HEK293 (cell line): ENCODE measurements around the gene BLVRA.

ENCODE experiments used
- CTCF ChIA-PET: fragments of 350-600 bp; formaldehyde crosslinking; extraction: SDS; loops from one replicate; lab custom pipeline; 2021; ENCODE audit warnings: antibody characterized with exemption; lab: Yijun Ruan, JAX
- POLR2A ChIA-PET: fragments of 300-600 bp; formaldehyde crosslinking; extraction: SDS; loops from one replicate; lab custom pipeline; 2020; ENCODE audit warnings: antibody characterized with exemption, inconsistent platforms; lab: Yijun Ruan, JAX
- H3K27ac ChIP-seq: fragments of 200-500 bp; sonication (Bioruptor generic); 2 replicates; pipeline ENCODE4 v1.5.1; 2014; ENCODE audit warnings: low read depth, low read length, control low read depth, inconsistent platforms; ENCODE audit errors: extremely low read depth
- H3K36me3 ChIP-seq, 2 experiments: fragments of 200-500 bp in 1 of 2; sonication (Bioruptor generic) in 1 of 2; 1 replicate in 1 of 2; 2 replicates in 1 of 2; pipeline ENCODE4 v1.5.1; 2014 to 2017; ENCODE audit warnings: inconsistent platforms in 2 of 2, low read length in 2 of 2; ENCODE audit not compliant: control insufficient read depth in 2 of 2, insufficient read depth in 1 of 2
- H3K4me1 ChIP-seq: fragments of 200-500 bp; sonication (Bioruptor generic); 2 replicates; pipeline ENCODE4 v1.5.1; 2014; ENCODE audit warnings: mild to moderate bottlenecking, low read length, inconsistent platforms; ENCODE audit not compliant: control insufficient read depth, insufficient read depth
- H3K4me3 ChIP-seq: 2 replicates; pipeline ENCODE4 v1.5.1; 2011; ENCODE audit warnings: low read depth, mild to moderate bottlenecking, control low read depth, low read length, moderate library complexity
- H3K9me3 ChIP-seq: fragments of 200-500 bp; sonication (Bioruptor generic); 2 replicates; pipeline ENCODE4 v1.5.1; 2014; ENCODE audit warnings: low read depth, low read length, inconsistent platforms; ENCODE audit not compliant: control insufficient read depth, insufficient read depth
- GLI4 ChIP-seq: fragments of 450-650 bp; formaldehyde crosslinking; IDR thresholded peaks from 2 replicates; pipeline ENCODE4 v1.5.1; 2016; ENCODE audit warnings: missing biosample characterization, missing genetic modification characterization
- GLIS1 ChIP-seq: fragments of 450-650 bp; formaldehyde crosslinking; IDR thresholded peaks from 2 replicates; pipeline ENCODE4 v1.5.1; 2016; ENCODE audit warnings: missing biosample characterization, missing genetic modification characterization
- KLF7 ChIP-seq: fragments of 450-650 bp; formaldehyde crosslinking; IDR thresholded peaks from 2 replicates; pipeline ENCODE4 v1.5.1; 2016; ENCODE audit warnings: missing biosample characterization, missing genetic modification characterization, borderline replicate concordance
- MEIS1 ChIP-seq: sonication (generic); formaldehyde crosslinking; IDR thresholded peaks from 2 replicates; pipeline ENCODE4 v1.8.1; 2022; ENCODE audit warnings: missing genetic modification reagents, mild to moderate bottlenecking, borderline replicate concordance
- OVOL3 ChIP-seq: fragments of 450-650 bp; formaldehyde crosslinking; IDR thresholded peaks from 2 replicates; pipeline ENCODE4 v1.5.1; 2016; ENCODE audit warnings: missing biosample characterization, missing genetic modification characterization
- ZBTB17 ChIP-seq: fragments of 450-650 bp; formaldehyde crosslinking; IDR thresholded peaks from 2 replicates; pipeline ENCODE4 v1.5.1; 2016; ENCODE audit warnings: missing biosample characterization, missing genetic modification characterization
- ZEB2 ChIP-seq: fragments of 450-650 bp; formaldehyde crosslinking; IDR thresholded peaks from 2 replicates; pipeline ENCODE4 v1.5.1; 2016; ENCODE audit warnings: missing biosample characterization, missing genetic modification characterization
- ZNF140 ChIP-seq: fragments of 450-650 bp; formaldehyde crosslinking; IDR thresholded peaks from 2 replicates; pipeline ENCODE4 v1.5.1; 2016; ENCODE audit warnings: missing biosample characterization, missing genetic modification characterization
- ZNF155 ChIP-seq: fragments of 450-650 bp; formaldehyde crosslinking; IDR thresholded peaks from 2 replicates; pipeline ENCODE4 v1.5.1; 2016; ENCODE audit warnings: missing biosample characterization, missing genetic modification characterization
- ZNF2 ChIP-seq: fragments of 450-650 bp; formaldehyde crosslinking; IDR thresholded peaks from 2 replicates; pipeline ENCODE4 v1.5.1; 2016; ENCODE audit warnings: missing biosample characterization, missing genetic modification characterization
- ZNF521 ChIP-seq: fragments of 450-650 bp; formaldehyde crosslinking; IDR thresholded peaks from 2 replicates; pipeline ENCODE4 v1.5.1; 2017; ENCODE audit warnings: missing biosample characterization, mild to moderate bottlenecking, missing genetic modification characterization
- ZNF548 ChIP-seq: fragments of 450-650 bp; formaldehyde crosslinking; IDR thresholded peaks from 2 replicates; pipeline ENCODE4 v1.5.1; 2016; ENCODE audit warnings: missing biosample characterization, missing genetic modification characterization
- ZNF560 ChIP-seq: fragments of 450-650 bp; formaldehyde crosslinking; IDR thresholded peaks from 2 replicates; pipeline ENCODE4 v1.5.1; 2017; ENCODE audit warnings: missing biosample characterization, missing genetic modification characterization, borderline replicate concordance
- ZNF660 ChIP-seq: fragments of 450-650 bp; IDR thresholded peaks from 2 replicates; pipeline ENCODE4 v1.5.1; 2018; ENCODE audit warnings: missing biosample characterization, mild to moderate bottlenecking, missing genetic modification characterization
- ZNF701 ChIP-seq: fragments of 450-650 bp; formaldehyde crosslinking; IDR thresholded peaks from 2 replicates; pipeline ENCODE4 v1.5.1; 2016; ENCODE audit warnings: missing biosample characterization, missing genetic modification characterization
- ZNF707 ChIP-seq: fragments of 450-650 bp; formaldehyde crosslinking; IDR thresholded peaks from 2 replicates; pipeline ENCODE4 v1.5.1; 2016; ENCODE audit warnings: missing biosample characterization, missing genetic modification characterization
- ZNF747 ChIP-seq: fragments of 450-650 bp; formaldehyde crosslinking; IDR thresholded peaks from 2 replicates; pipeline ENCODE4 v1.5.1; 2016; ENCODE audit warnings: missing biosample characterization, missing genetic modification characterization
- ZNF776 ChIP-seq: fragments of 450-650 bp; formaldehyde crosslinking; IDR thresholded peaks from 2 replicates; pipeline ENCODE4 v1.5.0; 2017; ENCODE audit warnings: missing biosample characterization, missing genetic modification characterization, borderline replicate concordance
- ZNF843 ChIP-seq: fragments of 450-650 bp; formaldehyde crosslinking; IDR thresholded peaks from 2 replicates; pipeline ENCODE4 v1.5.1; 2016; ENCODE audit warnings: missing biosample characterization, missing genetic modification characterization
- TF ChIP-seq, protein P1 (sequence below): fragments of 450-650 bp; formaldehyde crosslinking; IDR thresholded peaks from 2 replicates; pipeline ENCODE4 v1.5.1; 2016; ENCODE audit warnings: missing biosample characterization, missing genetic modification characterization, low read depth
- TF ChIP-seq, protein P2 (sequence below): fragments of 450-650 bp; formaldehyde crosslinking; IDR thresholded peaks from 2 replicates; pipeline ENCODE4 v1.5.1; 2016; ENCODE audit warnings: missing biosample characterization, missing genetic modification characterization
- TF ChIP-seq, protein P3 (sequence below): fragments of 450-650 bp; formaldehyde crosslinking; IDR thresholded peaks from 2 replicates; pipeline ENCODE4 v1.5.1; 2016; ENCODE audit warnings: missing biosample characterization, missing genetic modification characterization

BLVRA gene

DNA sequence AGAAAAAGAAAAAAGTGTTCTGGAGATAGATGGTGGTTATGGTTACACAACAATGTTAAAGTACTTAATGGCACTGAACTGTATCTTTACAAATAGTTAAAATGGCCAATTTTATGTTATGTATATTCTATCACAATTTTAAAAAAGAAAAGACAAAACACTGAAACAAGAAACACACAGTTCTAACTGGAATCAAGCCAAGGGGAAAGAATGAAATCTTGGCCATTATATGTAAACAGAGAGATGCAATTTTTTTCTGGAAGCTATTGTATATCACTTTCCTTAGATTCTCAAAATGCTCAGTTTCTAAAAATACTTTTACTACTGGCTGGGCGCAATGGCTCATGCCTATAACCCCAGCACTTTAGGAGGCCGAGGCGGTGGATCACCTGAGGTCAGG lies 33.2 kb upstream of the BLVRA start (continued):
- TF ChIP-seq OVOL3 = no peak
- no peak for TF ChIP-seq ZEB2 (tag by site-specific recombination)

DNA sequence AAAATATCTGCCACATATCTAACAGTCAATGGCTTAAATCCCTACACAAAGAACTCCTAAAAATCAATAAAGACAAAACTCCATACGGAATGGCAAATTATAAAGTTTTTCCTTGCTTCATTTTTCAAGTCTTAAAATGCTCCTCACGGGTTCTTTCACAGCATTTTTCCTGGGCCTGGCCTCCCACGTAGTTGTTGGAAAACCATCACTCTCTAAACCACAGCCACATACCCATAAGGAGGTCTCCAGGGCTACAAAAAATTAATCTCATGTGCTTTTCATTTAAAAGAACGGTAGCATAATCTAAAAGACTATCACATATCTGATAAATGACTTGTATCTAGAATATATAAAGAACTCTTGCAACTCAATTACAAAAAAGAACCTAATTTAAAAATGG lies 32.0 kb upstream of the BLVRA start:
- no peaks in the 10 kb centered on the region for H3K36me3 ChIP-seq
- TF ChIP-seq, protein P1, sequence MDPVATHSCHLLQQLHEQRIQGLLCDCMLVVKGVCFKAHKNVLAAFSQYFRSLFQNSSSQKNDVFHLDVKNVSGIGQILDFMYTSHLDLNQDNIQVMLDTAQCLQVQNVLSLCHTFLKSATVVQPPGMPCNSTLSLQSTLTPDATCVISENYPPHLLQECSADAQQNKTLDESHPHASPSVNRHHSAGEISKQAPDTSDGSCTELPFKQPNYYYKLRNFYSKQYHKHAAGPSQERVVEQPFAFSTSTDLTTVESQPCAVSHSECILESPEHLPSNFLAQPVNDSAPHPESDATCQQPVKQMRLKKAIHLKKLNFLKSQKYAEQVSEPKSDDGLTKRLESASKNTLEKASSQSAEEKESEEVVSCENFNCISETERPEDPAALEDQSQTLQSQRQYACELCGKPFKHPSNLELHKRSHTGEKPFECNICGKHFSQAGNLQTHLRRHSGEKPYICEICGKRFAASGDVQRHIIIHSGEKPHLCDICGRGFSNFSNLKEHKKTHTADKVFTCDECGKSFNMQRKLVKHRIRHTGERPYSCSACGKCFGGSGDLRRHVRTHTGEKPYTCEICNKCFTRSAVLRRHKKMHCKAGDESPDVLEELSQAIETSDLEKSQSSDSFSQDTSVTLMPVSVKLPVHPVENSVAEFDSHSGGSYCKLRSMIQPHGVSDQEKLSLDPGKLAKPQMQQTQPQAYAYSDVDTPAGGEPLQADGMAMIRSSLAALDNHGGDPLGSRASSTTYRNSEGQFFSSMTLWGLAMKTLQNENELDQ (tag by site-specific recombination) = no peak
- TF ChIP-seq ZNF548 (tag by site-specific recombination) (no peak), GLIS1 (tag by site-specific recombination) (peak; percentile 40), ZNF155 (tag by site-specific recombination) (no peak), ZBTB17 (tag by site-specific recombination) (no peak), ZNF707 (tag by site-specific recombination) (no peak), ZNF776 (no peak), KLF7 (no peak)
- H3K27ac ChIP-seq = no peak overlapping the region
- ChIA-PET CTCF (interaction anchor here (0.6 kb wide), 2 partner anchors 10 to 656 kb away, joined by 3 read pairs; no protein-coding TSS in a partner anchor), POLR2A (no interaction called here)
- H3K4me3 ChIP-seq = no peak overlapping the region
- no peaks in the 10 kb centered on the region; the same call in 1 of the 2 replicates for H3K4me1 ChIP-seq
- H3K9me3 ChIP-seq = no peaks in the 10 kb centered on the region

DNA sequence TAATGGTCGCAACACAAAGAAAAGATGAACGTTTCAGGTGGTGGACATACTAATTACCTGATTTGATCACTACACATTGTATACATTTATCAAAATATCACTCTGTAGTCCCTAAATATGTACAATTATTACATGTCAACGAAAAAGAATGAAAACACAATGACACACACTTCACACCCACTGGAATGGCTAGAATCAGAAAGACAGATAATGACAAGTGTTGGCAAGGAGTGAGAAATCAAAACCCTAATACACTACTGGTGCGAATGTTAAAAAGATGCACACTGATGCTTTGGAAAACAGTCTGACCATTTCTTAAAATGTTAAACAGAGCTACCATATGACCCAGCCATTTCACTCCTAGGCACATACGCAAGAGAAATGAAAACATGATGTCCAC lies 31.5 kb upstream of the BLVRA start:
- ChIA-PET CTCF (interaction anchor here (0.6 kb wide), 1 partner anchor 9 kb away, joined by 3 read pairs; no protein-coding TSS in a partner anchor), POLR2A (interaction anchor here (0.6 kb wide), 1 partner anchor 89 kb away, joined by 3 read pairs; no protein-coding TSS in a partner anchor)
- H3K36me3 ChIP-seq = no peaks in the 10 kb centered on the region
- no peaks in the 10 kb centered on the region; the same call in 1 of the 2 replicates for H3K4me1 ChIP-seq
- TF ChIP-seq, protein P2, sequence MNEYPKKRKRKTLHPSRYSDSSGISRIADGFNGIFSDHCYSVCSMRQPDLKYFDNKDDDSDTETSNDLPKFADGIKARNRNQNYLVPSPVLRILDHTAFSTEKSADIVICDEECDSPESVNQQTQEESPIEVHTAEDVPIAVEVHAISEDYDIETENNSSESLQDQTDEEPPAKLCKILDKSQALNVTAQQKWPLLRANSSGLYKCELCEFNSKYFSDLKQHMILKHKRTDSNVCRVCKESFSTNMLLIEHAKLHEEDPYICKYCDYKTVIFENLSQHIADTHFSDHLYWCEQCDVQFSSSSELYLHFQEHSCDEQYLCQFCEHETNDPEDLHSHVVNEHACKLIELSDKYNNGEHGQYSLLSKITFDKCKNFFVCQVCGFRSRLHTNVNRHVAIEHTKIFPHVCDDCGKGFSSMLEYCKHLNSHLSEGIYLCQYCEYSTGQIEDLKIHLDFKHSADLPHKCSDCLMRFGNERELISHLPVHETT (tag by site-specific recombination) = no peak
- no peak for TF ChIP-seq MEIS1 (CRISPR knock-in tag)
- TF ChIP-seq ZNF521 (tag by site-specific recombination) = no peak
- no peak for TF ChIP-seq ZNF660 (tag by site-specific recombination)
- TF ChIP-seq ZNF560 (tag by site-specific recombination) = no peak
- TF ChIP-seq, protein P3, sequence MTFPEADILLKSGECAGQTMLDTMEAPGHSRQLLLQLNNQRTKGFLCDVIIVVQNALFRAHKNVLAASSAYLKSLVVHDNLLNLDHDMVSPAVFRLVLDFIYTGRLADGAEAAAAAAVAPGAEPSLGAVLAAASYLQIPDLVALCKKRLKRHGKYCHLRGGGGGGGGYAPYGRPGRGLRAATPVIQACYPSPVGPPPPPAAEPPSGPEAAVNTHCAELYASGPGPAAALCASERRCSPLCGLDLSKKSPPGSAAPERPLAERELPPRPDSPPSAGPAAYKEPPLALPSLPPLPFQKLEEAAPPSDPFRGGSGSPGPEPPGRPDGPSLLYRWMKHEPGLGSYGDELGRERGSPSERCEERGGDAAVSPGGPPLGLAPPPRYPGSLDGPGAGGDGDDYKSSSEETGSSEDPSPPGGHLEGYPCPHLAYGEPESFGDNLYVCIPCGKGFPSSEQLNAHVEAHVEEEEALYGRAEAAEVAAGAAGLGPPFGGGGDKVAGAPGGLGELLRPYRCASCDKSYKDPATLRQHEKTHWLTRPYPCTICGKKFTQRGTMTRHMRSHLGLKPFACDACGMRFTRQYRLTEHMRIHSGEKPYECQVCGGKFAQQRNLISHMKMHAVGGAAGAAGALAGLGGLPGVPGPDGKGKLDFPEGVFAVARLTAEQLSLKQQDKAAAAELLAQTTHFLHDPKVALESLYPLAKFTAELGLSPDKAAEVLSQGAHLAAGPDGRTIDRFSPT (tag by site-specific recombination) = no peak
- no peak for TF ChIP-seq ZNF140 (tag by site-specific recombination)
- no peak for TF ChIP-seq ZNF701
- no peak for TF ChIP-seq ZNF2 (tag by site-specific recombination)
- TF ChIP-seq ZNF843 (tag by site-specific recombination) = no peak
- no peak for TF ChIP-seq GLI4 (tag by site-specific recombination)
- TF ChIP-seq ZNF747 = no peak
- no peak overlapping the region for H3K4me3 ChIP-seq
- H3K9me3 ChIP-seq = no peaks in the 10 kb centered on the region
- H3K27ac ChIP-seq = no peak overlapping the region
